SK-N-SH treated with all-trans-retinoic acid at 6 μM for 48 hours (cell line): ENCODE results near the gene SFN.

Source experiments
- ATAC-seq: fragments of 200-7000 bp; cut with Tn5 transposase; 3 replicates; pipeline ENCODE4 v1.9.1; 2020; ENCODE audit warnings: mild to moderate bottlenecking, moderate library complexity
- BACH2 ChIP-seq: fragments of 250-450 bp; sonication (Bioruptor Pico); IDR thresholded peaks from 2 replicates; pipeline ENCODE4 v1.9.0; 2021; ENCODE audit warnings: mild to moderate bottlenecking, borderline replicate concordance
- CSDC2 ChIP-seq: fragments of 250-450 bp; sonication (Bioruptor Pico); IDR thresholded peaks from 2 replicates; pipeline ENCODE4 v1.5.0; 2020; ENCODE audit warnings: mild to moderate bottlenecking, moderate library complexity
- ESRRG ChIP-seq: fragments of 250-450 bp; sonication (Bioruptor Pico); IDR thresholded peaks from 2 replicates; pipeline ENCODE4 v1.6.1; 2021; ENCODE audit warnings: mild to moderate bottlenecking
- GLIS3 ChIP-seq: fragments of 250-450 bp; sonication (Bioruptor Pico); IDR thresholded peaks from 2 replicates; pipeline ENCODE4 v1.5.0; 2020; ENCODE audit warnings: mild to moderate bottlenecking, moderate library complexity
- ISL1 ChIP-seq: fragments of 250-450 bp; sonication (Bioruptor Pico); IDR thresholded peaks from 2 replicates; pipeline ENCODE4 v2.1.2; 2022; ENCODE audit warnings: mild to moderate bottlenecking, moderate library complexity
- OSR1 ChIP-seq: fragments of 250-450 bp; sonication (Bioruptor Pico); IDR thresholded peaks from 2 replicates; pipeline ENCODE4 v1.8.0; 2022; ENCODE audit warnings: moderate library complexity, mild to moderate bottlenecking, inconsistent platforms
- POU6F1 ChIP-seq: fragments of 250-450 bp; sonication (Bioruptor Pico); IDR thresholded peaks from 2 replicates; pipeline ENCODE4 v1.8.0; 2021; ENCODE audit warnings: low read depth, mild to moderate bottlenecking, moderate library complexity, borderline replicate concordance
- PPARA ChIP-seq: fragments of 250-450 bp; sonication (Bioruptor Pico); IDR thresholded peaks from 2 replicates; pipeline ENCODE4 v1.5.0; 2020; ENCODE audit warnings: mild to moderate bottlenecking, borderline replicate concordance
- RARB ChIP-seq: fragments of 250-450 bp; sonication (Bioruptor Pico); IDR thresholded peaks from 2 replicates; pipeline ENCODE4 v1.8.0; 2021; ENCODE audit warnings: mild to moderate bottlenecking, moderate library complexity
- TOX ChIP-seq: fragments of 250-450 bp; sonication (Bioruptor Pico); IDR thresholded peaks from 2 replicates; pipeline ENCODE4 v1.8.0; 2021; ENCODE audit warnings: mild to moderate bottlenecking, moderate library complexity, borderline replicate concordance
- TSHZ2 ChIP-seq: fragments of 250-450 bp; sonication (Bioruptor Pico); IDR thresholded peaks from 2 replicates; pipeline ENCODE4 v1.5.0; 2020; ENCODE audit warnings: mild to moderate bottlenecking, moderate library complexity
- ZFP3 ChIP-seq: fragments of 250-450 bp; sonication (Bioruptor Pico); IDR thresholded peaks from 2 replicates; pipeline ENCODE4 v1.5.0; 2020; ENCODE audit warnings: mild to moderate bottlenecking, moderate library complexity
- ZFP30 ChIP-seq: fragments of 450-650 bp; formaldehyde crosslinking; IDR thresholded peaks from 2 replicates; pipeline ENCODE4 v1.5.0; 2022; ENCODE audit warnings: mild to moderate bottlenecking, moderate library complexity
- ZNF70 ChIP-seq: fragments of 450-650 bp; formaldehyde crosslinking; IDR thresholded peaks from 2 replicates; pipeline ENCODE4 v1.5.0; 2020; ENCODE audit warnings: mild to moderate bottlenecking, moderate library complexity
- ZNF8 ChIP-seq: fragments of 450-650 bp; formaldehyde crosslinking; IDR thresholded peaks from 2 replicates; pipeline ENCODE4 v1.5.0; 2020; ENCODE audit warnings: mild to moderate bottlenecking, moderate library complexity
- TF ChIP-seq, protein P1 (sequence below): fragments of 250-450 bp; sonication (Bioruptor Pico); IDR thresholded peaks from 2 replicates; pipeline ENCODE4 v1.8.0; 2020; ENCODE audit warnings: mild to moderate bottlenecking, moderate library complexity, borderline replicate concordance
- TF ChIP-seq, protein P2 (sequence below): fragments of 250-450 bp; sonication (Bioruptor Pico); IDR thresholded peaks from 2 replicates; pipeline ENCODE4 v1.5.1; 2020; ENCODE audit warnings: low read depth, mild to moderate bottlenecking, moderate library complexity

The SFN gene

DNA sequence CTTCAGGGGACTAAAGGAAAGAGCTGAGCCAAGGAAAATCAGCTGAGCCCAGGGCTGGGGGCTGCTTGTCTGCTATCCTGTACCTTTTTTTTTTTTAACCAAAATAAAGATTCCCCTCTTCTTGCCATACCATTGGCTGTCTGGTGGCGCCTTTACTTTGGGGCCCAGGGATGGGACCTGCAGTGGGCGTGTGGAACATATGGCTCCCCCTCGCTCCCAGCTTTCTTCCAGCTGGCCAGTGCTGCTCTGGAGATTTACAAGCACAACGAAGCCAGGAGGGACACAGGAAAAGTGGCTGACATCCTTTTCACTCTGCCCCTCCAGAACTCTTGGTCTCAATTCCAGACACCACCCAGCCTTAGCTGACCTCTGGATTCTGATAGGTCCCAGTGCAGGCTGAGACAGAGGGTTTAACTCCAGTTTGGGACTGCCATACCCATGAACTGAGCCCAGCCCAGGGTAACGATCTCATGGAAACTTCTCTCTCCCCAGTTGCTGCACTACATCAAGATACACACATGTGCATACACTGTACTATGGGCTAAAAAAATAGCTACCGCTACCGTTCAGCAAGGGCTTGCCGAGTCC is 5.4 kb upstream of the SFN start (continued):
- TF ChIP-seq POU6F1 (CRISPR knock-in tag), result no peak

- TF ChIP-seq RARB (CRISPR knock-in tag) (no peak), ISL1 (no peak), CSDC2 (CRISPR knock-in tag) (no peak), GLIS3 (no peak), TOX (CRISPR knock-in tag) (no peak), ZNF8 (CRISPR knock-in tag) (no peak), BACH2 (CRISPR knock-in tag) (no peak), ZFP3 (CRISPR knock-in tag) (no peak), ZFP30 (no peak), PPARA (CRISPR knock-in tag) (no peak), OSR1 (CRISPR knock-in tag) (no peak)
- TF ChIP-seq, protein P1, sequence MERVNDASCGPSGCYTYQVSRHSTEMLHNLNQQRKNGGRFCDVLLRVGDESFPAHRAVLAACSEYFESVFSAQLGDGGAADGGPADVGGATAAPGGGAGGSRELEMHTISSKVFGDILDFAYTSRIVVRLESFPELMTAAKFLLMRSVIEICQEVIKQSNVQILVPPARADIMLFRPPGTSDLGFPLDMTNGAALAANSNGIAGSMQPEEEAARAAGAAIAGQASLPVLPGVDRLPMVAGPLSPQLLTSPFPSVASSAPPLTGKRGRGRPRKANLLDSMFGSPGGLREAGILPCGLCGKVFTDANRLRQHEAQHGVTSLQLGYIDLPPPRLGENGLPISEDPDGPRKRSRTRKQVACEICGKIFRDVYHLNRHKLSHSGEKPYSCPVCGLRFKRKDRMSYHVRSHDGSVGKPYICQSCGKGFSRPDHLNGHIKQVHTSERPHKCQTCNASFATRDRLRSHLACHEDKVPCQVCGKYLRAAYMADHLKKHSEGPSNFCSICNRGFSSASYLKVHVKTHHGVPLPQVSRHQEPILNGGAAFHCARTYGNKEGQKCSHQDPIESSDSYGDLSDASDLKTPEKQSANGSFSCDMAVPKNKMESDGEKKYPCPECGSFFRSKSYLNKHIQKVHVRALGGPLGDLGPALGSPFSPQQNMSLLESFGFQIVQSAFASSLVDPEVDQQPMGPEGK (CRISPR knock-in tag), result no peak
- peak; percentile 24 for ATAC-seq
Observed at GRCh38 chr1:26858160-26858559, 4.8 kb upstream of the SFN start.

DNA sequence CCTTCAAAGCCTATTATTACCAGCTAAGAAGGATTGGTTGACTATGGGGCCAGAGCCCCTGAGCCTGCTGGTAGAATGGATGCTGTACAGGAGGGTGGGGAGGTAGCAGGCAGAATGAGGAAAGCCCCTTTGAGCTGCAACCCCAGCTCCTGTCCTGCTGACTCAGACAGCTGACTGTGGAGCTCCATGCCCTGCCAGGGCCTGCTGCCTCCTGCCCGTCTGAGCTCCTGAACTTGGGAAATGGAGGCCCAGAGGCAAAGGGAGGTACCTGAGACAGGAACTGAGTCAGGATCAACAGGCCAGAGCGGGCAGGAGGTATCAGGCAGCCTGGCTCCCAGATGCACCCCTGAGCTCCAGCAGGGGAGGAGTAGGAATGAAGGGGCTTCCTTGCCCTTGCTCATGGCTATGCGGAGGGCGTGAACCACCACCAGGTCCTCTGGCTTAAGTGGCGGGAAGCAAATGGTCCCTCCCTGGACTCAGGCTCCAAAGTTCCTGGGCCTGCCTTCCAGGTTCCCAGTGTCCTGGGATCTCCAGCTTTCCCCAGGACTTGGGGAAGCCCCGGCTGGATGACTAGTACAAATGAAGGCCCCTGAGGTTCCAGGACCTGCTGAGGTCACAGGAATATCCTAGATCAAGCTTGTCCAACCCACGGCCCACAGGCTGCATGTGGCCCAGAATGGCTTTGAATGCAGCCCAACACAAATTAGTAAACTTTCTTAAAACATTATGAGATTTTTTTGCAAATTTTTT is 3.9 kb upstream of the SFN start:
- TF ChIP-seq GLIS3, result no peak
- TF ChIP-seq OSR1 (CRISPR knock-in tag), result no peak
- no peak for TF ChIP-seq POU6F1 (CRISPR knock-in tag)
- TF ChIP-seq ESRRG (CRISPR knock-in tag), result no peak
- TF ChIP-seq ZNF70, result no peak
- no peak for TF ChIP-seq BACH2 (CRISPR knock-in tag)
- TF ChIP-seq ZNF8 (CRISPR knock-in tag), result no peak
- TF ChIP-seq, protein P2, sequence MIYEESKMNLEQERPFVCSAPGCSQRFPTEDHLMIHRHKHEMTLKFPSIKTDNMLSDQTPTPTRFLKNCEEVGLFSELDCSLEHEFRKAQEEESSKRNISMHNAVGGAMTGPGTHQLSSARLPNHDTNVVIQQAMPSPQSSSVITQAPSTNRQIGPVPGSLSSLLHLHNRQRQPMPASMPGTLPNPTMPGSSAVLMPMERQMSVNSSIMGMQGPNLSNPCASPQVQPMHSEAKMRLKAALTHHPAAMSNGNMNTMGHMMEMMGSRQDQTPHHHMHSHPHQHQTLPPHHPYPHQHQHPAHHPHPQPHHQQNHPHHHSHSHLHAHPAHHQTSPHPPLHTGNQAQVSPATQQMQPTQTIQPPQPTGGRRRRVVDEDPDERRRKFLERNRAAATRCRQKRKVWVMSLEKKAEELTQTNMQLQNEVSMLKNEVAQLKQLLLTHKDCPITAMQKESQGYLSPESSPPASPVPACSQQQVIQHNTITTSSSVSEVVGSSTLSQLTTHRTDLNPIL, result no peak
- no peak for ATAC-seq

DNA sequence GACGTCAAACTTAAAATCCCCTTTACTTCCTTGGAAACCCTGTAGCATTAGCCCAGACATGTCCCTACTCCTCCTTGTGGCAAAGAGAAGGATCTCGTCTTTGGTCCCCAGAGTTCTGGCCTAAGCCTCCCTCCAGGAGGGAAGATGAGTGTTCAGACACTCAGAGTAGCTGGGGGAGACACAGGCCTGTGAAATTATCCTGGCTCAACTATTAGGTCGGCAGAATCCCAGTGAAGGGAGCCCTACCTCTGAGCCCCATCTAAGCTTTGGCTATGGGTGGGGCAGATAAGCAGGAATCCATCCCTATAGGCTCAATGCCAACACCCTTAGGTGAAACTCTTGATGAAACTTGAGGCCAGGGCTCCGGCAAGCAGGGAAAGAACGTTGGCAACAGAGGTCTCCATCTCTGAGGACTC is 1.7 kb upstream of the SFN start:
- no peak for ATAC-seq
- TF ChIP-seq ZFP3 (CRISPR knock-in tag) (peak; percentile 69), TSHZ2 (no peak)
- TF ChIP-seq, all 23 proteins: peak for 1
